ENCODE results near the gene SYNE3.

DNA sequence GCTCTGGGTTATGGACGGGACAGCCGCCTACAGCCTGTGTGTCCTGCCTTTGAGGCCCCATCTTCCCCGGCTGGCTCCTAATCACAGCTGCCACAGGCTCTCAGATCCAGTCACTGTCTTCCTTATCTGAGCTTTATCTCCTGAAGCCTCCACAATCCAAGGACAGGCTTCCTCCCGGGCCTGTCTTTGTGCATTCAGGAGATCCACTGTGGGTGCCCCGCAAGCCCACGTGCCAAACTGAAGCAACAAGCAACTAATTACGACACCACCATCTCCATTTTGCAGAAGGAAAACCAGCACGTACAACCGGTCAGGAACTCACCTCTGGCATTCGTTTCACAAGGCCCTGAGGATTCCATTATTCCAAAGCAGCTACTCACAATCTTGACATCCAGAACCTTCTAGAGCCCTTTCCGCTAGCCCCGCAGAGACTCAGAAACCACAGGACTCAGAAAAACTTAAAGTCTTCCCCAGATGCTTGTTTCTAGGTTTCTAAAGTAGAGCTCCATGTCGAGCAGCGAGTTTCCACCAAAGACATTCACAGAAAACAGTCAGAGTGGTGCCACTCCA, 14.0 kb downstream of the SYNE3 start:
- TF ChIP-seq, protein P1, sequence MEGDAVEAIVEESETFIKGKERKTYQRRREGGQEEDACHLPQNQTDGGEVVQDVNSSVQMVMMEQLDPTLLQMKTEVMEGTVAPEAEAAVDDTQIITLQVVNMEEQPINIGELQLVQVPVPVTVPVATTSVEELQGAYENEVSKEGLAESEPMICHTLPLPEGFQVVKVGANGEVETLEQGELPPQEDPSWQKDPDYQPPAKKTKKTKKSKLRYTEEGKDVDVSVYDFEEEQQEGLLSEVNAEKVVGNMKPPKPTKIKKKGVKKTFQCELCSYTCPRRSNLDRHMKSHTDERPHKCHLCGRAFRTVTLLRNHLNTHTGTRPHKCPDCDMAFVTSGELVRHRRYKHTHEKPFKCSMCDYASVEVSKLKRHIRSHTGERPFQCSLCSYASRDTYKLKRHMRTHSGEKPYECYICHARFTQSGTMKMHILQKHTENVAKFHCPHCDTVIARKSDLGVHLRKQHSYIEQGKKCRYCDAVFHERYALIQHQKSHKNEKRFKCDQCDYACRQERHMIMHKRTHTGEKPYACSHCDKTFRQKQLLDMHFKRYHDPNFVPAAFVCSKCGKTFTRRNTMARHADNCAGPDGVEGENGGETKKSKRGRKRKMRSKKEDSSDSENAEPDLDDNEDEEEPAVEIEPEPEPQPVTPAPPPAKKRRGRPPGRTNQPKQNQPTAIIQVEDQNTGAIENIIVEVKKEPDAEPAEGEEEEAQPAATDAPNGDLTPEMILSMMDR (IDR thresholded peaks at IDR 0.05; ENCODE audit: low read depth, low read length, missing input control) = no peak
- TF ChIP-seq YY1 (IDR thresholded peaks at IDR 0.05) (no peak), HNF4G (IDR thresholded peaks at IDR 0.05) (no peak), RXRA (IDR thresholded peaks at IDR 0.05) (no peak), JUND (IDR thresholded peaks at IDR 0.05) (no peak), TAF1 (conservative IDR thresholded peaks at IDR 0.05) (no peak), RAD21 (IDR thresholded peaks at IDR 0.05) (no peak)
- TF ChIP-seq, protein P2, sequence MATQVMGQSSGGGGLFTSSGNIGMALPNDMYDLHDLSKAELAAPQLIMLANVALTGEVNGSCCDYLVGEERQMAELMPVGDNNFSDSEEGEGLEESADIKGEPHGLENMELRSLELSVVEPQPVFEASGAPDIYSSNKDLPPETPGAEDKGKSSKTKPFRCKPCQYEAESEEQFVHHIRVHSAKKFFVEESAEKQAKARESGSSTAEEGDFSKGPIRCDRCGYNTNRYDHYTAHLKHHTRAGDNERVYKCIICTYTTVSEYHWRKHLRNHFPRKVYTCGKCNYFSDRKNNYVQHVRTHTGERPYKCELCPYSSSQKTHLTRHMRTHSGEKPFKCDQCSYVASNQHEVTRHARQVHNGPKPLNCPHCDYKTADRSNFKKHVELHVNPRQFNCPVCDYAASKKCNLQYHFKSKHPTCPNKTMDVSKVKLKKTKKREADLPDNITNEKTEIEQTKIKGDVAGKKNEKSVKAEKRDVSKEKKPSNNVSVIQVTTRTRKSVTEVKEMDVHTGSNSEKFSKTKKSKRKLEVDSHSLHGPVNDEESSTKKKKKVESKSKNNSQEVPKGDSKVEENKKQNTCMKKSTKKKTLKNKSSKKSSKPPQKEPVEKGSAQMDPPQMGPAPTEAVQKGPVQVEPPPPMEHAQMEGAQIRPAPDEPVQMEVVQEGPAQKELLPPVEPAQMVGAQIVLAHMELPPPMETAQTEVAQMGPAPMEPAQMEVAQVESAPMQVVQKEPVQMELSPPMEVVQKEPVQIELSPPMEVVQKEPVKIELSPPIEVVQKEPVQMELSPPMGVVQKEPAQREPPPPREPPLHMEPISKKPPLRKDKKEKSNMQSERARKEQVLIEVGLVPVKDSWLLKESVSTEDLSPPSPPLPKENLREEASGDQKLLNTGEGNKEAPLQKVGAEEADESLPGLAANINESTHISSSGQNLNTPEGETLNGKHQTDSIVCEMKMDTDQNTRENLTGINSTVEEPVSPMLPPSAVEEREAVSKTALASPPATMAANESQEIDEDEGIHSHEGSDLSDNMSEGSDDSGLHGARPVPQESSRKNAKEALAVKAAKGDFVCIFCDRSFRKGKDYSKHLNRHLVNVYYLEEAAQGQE (IDR thresholded peaks at IDR 0.05) = no peak

All from liver (tissue), 3 donors.